Measurements from ENCODE around the gene RUNX1.
A peak's percentile ranks its signal among the peaks of the same experiment; 100 is the strongest.

The RUNX1 gene

DNA sequence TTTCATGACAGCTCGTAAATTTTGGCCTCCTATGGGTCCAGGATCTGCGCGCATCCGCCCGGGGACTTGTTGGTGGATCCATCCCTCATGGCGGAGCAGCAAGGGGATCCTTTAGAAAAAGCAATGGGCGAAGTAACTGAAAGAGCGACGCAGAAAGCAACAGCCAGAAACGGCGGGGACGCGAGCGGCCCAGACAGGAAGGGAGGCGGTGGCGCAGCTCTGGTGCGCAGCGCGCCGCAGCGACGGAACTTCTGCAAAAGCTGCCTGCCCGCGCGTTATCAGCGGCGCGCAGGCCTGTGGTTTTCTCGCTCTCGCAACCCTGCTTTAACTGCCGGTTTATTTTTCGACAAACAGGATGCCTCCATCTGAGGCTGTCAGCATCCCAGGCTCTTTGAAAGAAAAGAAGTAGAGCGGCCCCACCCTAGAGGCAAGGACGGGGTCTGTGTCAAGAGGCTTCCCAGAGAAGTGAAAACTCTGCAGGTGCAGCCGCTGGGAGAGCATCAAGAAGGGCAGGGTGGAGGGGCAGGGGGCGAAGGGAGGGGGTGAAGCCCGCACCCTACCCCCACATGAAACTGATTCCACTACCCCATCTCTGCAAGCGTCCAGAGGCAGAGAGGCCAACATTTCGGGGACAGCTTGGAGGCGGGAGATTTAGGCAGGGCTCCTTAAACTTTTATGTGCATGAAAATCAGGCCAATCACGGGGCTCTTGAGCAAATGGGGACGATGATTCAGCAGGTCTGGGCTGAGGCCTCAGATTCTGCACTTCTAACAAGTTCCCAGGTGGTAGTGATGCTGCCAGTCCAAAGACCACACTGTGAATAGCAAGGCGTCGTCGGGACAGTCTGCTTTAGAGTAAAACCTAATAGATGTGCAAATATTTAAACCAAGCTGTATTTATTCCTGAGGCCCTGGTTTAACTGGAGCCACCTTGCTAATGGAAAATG lies 22.2 kb downstream of the RUNX1 start:
- TF ChIP-seq, protein P1, sequence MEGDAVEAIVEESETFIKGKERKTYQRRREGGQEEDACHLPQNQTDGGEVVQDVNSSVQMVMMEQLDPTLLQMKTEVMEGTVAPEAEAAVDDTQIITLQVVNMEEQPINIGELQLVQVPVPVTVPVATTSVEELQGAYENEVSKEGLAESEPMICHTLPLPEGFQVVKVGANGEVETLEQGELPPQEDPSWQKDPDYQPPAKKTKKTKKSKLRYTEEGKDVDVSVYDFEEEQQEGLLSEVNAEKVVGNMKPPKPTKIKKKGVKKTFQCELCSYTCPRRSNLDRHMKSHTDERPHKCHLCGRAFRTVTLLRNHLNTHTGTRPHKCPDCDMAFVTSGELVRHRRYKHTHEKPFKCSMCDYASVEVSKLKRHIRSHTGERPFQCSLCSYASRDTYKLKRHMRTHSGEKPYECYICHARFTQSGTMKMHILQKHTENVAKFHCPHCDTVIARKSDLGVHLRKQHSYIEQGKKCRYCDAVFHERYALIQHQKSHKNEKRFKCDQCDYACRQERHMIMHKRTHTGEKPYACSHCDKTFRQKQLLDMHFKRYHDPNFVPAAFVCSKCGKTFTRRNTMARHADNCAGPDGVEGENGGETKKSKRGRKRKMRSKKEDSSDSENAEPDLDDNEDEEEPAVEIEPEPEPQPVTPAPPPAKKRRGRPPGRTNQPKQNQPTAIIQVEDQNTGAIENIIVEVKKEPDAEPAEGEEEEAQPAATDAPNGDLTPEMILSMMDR (IDR thresholded peaks at IDR 0.05): peak; percentile 30
- Histone ChIP-seq H3K9me3 (no peaks in the 10 kb centered on the region), H3K4me3 (ENCODE audit: low read depth in 1 of 2, low read length in 1 of 2) (peak overlapping the region; percentile 65 to 69), H3K27me3 (no peaks in the 10 kb centered on the region), H3K27ac (peak overlapping the region; percentile 97), H3K4me1 (ENCODE audit: control insufficient read depth in 1 of 2, insufficient read depth in 1 of 2, low read depth in 1 of 2, low read length in 1 of 2) (peaks cover 64 to 77% of the 10 kb centered on the region in 2 experiments), H3K36me3 (no peaks in the 10 kb centered on the region)

DNA sequence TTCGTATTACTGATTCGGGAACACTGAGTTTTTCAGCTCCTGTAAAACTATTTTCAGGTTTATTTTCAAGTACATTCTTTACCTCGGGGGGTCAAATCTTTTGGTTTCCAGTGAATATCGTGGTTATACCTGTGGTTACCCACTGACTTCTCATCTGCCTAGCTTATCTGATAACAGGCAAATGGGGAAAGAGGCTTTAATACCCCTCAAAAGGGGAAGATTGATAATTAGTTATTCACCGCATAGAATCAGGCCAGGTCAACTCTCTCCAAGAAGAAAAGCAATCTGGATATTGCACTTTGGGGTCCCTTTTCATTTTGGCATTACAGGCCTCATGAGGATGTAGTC lies 23.0 kb downstream of the RUNX1 start:
- peak overlapping the region; percentile 97 for H3K27ac ChIP-seq
- H3K27me3 ChIP-seq: no peaks in the 10 kb centered on the region
- peaks cover 71 to 84% of the 10 kb centered on the region in 2 experiments for H3K4me1 ChIP-seq (ENCODE audit: control insufficient read depth in 1 of 2, insufficient read depth in 1 of 2, low read depth in 1 of 2, low read length in 1 of 2)
- H3K4me3 ChIP-seq (ENCODE audit: low read depth in 1 of 2, low read length in 1 of 2): peak overlapping the region; percentile 65 to 69
- H3K9me3 ChIP-seq: no peaks in the 10 kb centered on the region
- no peaks in the 10 kb centered on the region for H3K36me3 ChIP-seq
- TF ChIP-seq, protein P1 (IDR thresholded peaks at IDR 0.05): no peak

DNA sequence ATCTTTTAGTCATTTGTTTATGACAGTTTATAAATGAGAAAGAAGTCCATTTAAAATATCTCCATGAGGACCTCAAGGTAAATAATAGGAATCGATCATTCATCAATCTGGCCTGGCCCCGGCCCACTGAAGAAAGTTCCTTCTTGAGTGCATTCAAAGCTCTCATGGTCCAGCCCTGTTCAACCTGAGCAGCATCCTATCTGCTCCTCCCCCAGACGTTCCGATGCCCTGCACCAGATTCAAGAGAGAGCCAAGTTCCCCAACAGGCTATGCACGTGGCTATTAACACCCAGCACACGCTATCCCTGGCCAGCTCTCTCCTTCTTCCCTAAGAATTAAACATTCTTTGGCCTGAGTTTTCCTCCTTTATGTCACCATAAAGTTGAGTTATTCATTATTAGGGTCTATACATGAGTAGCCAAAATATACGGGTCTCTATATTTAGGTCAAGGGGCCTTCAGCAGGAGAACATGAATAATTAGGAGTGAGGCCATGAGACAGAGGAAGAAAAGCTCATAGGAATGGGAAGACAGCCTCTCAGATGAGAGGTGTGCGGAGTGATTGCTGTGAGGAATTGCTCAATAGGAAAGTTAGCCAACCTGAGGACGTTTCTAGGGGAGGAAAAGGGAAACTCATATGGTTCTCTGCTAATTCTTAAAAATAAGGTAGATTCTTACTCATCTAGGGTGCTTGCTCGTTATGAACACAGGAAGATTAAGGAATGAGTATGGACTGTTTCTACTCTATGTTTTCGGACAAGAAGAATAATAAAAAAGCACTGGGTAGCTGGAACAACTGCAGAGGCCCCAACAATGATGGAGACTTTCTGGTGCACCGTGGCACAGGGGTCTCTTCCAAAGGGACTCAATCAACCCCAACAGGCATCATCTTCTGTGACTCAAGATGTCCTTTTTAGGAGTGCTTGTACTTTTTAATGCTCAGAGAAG lies 23.6 kb downstream of the RUNX1 start:
- H3K9me3 ChIP-seq: no peaks in the 10 kb centered on the region
- no peaks in the 10 kb centered on the region for H3K36me3 ChIP-seq
- peaks cover 77 to 91% of the 10 kb centered on the region in 2 experiments for H3K4me1 ChIP-seq (ENCODE audit: control insufficient read depth in 1 of 2, insufficient read depth in 1 of 2, low read depth in 1 of 2, low read length in 1 of 2)
- H3K27me3 ChIP-seq: no peaks in the 10 kb centered on the region
- TF ChIP-seq, protein P1 (IDR thresholded peaks at IDR 0.05): no peak
- H3K27ac ChIP-seq: peak overlapping the region; percentile 97
- H3K4me3 ChIP-seq (ENCODE audit: low read depth in 1 of 2, low read length in 1 of 2): peak overlapping the region; percentile 65 to 69

DNA sequence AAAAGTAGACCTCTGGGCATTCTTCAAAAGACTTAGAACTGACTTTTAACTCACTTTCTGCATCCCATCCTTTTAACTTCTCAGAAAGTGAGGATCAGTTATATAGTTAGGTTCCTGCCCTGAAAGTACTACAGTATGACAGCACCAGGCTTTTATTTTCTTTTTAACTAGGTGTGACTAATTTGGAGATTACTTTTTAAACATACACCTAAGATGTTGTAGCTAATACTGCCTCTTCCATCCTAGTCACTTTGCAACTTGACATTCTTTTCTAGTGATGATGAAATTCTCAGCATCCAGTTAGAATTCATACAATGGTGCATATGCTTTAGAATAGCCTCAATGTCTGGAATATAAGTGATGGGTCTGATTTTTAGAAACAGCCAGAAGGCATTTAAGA lies 24.6 kb downstream of the RUNX1 start:
- Histone ChIP-seq H3K4me3 (ENCODE audit: low read depth in 1 of 2, low read length in 1 of 2) (peak overlapping the region in 1 of 2 experiments; percentile 69), H3K27me3 (no peaks in the 10 kb centered on the region), H3K27ac (peak overlapping the region; percentile 97), H3K9me3 (no peaks in the 10 kb centered on the region), H3K36me3 (no peaks in the 10 kb centered on the region), H3K4me1 (ENCODE audit: control insufficient read depth in 1 of 2, insufficient read depth in 1 of 2, low read depth in 1 of 2, low read length in 1 of 2) (peaks cover 85 to 96% of the 10 kb centered on the region in 2 experiments)
- TF ChIP-seq, protein P1 (IDR thresholded peaks at IDR 0.05): no peak

DNA sequence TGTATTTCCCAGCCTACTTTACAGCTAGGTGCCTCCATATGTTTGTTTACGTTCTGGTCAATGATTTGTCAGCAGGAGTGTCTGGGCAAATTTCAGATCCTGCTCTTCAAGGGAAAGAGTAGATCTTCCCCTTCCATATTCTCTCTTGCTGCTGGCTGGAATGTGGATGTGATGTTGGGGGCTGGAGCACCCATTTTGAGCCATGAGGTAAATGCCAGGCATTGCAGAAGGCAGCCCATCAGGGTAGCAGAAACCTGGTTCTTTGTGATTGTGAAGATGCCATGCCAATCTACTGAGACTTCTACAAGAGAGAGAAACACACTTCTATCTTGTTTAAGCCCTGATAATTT lies 25.1 kb downstream of the RUNX1 start:
- TF ChIP-seq, protein P1 (IDR thresholded peaks at IDR 0.05): no peak
- no peaks in the 10 kb centered on the region for H3K27me3 ChIP-seq
- H3K9me3 ChIP-seq: no peaks in the 10 kb centered on the region
- no peak overlapping the region for H3K4me3 ChIP-seq (ENCODE audit: low read depth in 1 of 2, low read length in 1 of 2)
- no peaks in the 10 kb centered on the region for H3K36me3 ChIP-seq
- H3K27ac ChIP-seq: peak overlapping the region; percentile 97
- peaks cover 83 to 96% of the 10 kb centered on the region in 2 experiments for H3K4me1 ChIP-seq (ENCODE audit: control insufficient read depth in 1 of 2, insufficient read depth in 1 of 2, low read depth in 1 of 2, low read length in 1 of 2)
